Activated T-helper 17 cell treated with anti-CD3 and anti-CD28 coated beads, Interleukin-2, amount 50 U/mL, for 72 hours (primary cell): ENCODE measurements around the gene USP48. TPM values are rescaled to one million over a fixed set of nuclear protein-coding genes. Genes with fewer than 3 reads are reported as not detected.

ENCODE experiments used
- ATAC-seq: fragments of 150-1000 bp; cut with Tn5 transposase; replicated peaks from 2 replicates; pipeline ENCODE4 v1.10.0; 2021; ENCODE audit warnings: mild to moderate bottlenecking, moderate library complexity
- H3K27ac Mint-ChIP-seq: one replicate; pipeline ENCODE4 v1.8.0; 2022; ENCODE audit warnings: mixed read lengths
- H3K27me3 Mint-ChIP-seq: one replicate; pipeline ENCODE4 v1.8.0; 2022; ENCODE audit warnings: mixed read lengths
- H3K36me3 Mint-ChIP-seq: one replicate; pipeline ENCODE4 v1.8.0; 2022; ENCODE audit warnings: low read depth, mild to moderate bottlenecking, mixed read lengths
- H3K4me1 Mint-ChIP-seq: one replicate; pipeline ENCODE4 v1.8.0; 2022; ENCODE audit warnings: mixed read lengths
- H3K4me3 Mint-ChIP-seq: one replicate; pipeline ENCODE4 v1.8.0; 2022; ENCODE audit warnings: mild to moderate bottlenecking, mixed read lengths
- H3K9me3 Mint-ChIP-seq: one replicate; pipeline ENCODE4 v1.8.0; 2022; ENCODE audit warnings: mixed read lengths
- total RNA-seq, 2 donors: library from RNA; stranded (reverse); gene quantifications; one replicate each; pipeline ENCODE4 v1.2.3, GENCODE V29; 2022

Gene USP48
- total RNA-seq, 2 donors from 2014 or later = 107 to 209 TPM

DNA sequence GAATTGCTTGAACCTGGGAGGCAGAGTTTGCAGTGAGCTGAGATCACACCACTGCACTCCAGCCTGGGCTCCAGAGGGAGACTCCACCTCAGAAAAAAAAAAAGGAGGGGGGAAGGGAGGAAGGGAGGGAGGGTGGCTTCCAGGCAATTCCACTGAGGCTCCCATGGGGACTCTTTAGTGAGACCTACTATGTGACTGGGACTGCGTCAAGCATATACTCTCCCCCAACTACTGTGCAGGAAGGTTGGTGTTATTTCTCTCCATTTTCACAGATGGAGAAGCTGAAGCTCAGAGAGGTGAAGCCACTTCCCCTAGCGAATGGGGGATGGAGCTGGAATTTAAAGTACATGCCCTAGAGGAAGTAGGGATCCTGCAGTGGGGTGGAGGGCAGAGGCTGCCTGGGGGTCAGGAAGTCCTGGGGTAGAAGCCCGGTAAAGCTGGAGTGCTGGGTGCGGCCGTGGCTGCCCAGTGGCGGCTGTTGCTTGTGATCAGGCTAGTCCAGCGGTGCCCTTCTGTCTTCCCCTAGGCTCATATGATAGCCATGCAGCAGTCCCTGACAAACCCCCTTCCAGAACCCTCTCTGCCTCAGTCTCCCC lies 154.1 kb downstream of the USP48 start:
- no peak for ATAC-seq
- peaks cover 12% of the 10 kb centered on the region for H3K27me3 Mint-ChIP-seq
- H3K4me3 Mint-ChIP-seq = no peak overlapping the region
- no peaks in the 10 kb centered on the region for H3K9me3 Mint-ChIP-seq
- no peaks in the 10 kb centered on the region for H3K36me3 Mint-ChIP-seq
- no peaks in the 10 kb centered on the region for H3K4me1 Mint-ChIP-seq
- H3K27ac Mint-ChIP-seq = no peak overlapping the region

Other genes with a start within 250 kb of the USP48 start
- 1 to 10 TPM in 1 of 2 donors, under 1 TPM in 1; 0.45 to 6.0 TPM for gene RAP1GAP, start 113.8 kb downstream of the USP48 start, total RNA-seq
- not detected for gene LDLRAD2, start 29.1 kb upstream of the USP48 start, total RNA-seq
- gene HSPG2, start 154.2 kb upstream of the USP48 start, total RNA-seq = 10 to 100 TPM in 1 of 2 donors, 1 to 10 TPM in 1; 1.8 to 33.3 TPM
- gene CELA3B, start 193.9 kb upstream of the USP48 start, total RNA-seq = not detected
- gene CELA3A, start 218.5 kb upstream of the USP48 start, total RNA-seq = not detected